Stimulated activated CD4-positive, alpha-beta T cell treated with anti-CD3 and anti-CD28 coated beads, Interleukin-15, amount 100 ng/mL, for 1 hour (primary cell): ENCODE results near the gene ROCK1.
A peak's percentile ranks its signal among the peaks of the same experiment; 100 is the strongest.
"Not testable (repeated sequence)": the region's sequence is repeated elsewhere in the genome, so short reads cannot be mapped to it uniquely, and the experiment has no call there.

Experiments used
- DNase-seq, 2 donors: peaks; one replicate each; pipeline ENCODE4 v3.0.0-alpha.2; 2020; ENCODE audit warnings: low read depth in 1 of 2, low spot score in 1 of 2

Gene ROCK1

DNA sequence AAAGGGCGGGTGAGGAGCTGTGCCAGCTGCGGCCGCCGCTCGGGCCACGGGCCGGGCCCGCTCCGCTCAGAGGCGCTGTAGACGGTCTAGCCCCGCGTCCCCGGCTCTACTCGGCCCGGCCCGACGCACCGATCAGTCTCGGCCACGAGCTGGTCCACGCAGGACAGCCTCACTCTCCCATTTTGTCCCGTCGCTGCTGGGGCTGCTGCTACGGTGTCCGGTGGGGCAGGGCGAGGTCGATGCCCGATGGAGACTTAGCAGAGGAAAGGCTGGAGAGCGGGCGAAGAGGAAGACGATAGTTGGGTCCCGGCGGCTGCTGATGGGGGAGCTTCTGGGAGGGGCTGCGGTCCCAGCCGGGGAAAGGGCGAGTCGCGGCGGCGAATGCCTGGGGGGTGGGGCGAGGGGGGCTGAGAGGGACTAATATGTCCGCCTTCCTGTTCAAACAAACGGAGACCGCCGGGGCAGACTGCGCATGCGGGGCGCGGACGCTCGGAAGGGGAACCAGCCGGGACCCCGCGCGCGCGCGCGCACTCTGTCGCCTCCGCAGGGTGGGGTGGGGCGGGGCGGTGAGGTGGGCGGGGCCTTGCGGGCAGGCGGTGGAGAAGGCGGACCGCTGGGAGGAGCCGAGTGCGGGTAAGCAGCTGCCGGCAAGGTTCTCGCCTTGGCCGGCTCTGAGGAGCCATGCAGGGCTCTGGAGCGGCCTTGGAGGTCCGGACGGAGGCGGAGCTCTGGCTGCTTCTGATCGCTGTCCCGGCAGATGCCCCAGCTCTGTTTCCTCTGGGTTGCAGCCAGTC lies at the start of gene ROCK1:
Gene ROCK1, minus strand, starts transcription at position 468 of the 794 bp plus-strand sequence. CDS start 903 bp downstream, outside the sequence.
- peak; percentile 98 to 99 for DNase-seq

DNA sequence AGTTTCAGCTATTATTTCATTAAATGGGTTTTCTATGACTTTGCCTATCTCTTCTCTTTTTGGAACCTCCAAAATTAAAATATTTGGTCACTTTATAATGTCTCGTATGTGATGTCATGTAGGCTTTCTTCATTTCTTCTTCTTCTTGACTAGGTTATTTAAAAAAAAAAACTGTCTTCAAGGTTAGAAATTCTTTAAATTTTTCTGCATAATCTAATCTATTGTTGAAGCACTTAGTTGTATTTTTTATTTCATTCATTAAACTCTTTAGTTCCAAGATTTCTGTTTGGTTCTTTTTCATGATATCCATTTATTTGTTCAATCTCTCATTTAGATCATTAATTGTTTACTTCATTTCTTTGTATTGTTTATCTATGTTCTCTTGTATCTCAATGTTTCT lies 43.8 kb upstream of the ROCK1 start:
- DNase-seq, result no peak

DNA sequence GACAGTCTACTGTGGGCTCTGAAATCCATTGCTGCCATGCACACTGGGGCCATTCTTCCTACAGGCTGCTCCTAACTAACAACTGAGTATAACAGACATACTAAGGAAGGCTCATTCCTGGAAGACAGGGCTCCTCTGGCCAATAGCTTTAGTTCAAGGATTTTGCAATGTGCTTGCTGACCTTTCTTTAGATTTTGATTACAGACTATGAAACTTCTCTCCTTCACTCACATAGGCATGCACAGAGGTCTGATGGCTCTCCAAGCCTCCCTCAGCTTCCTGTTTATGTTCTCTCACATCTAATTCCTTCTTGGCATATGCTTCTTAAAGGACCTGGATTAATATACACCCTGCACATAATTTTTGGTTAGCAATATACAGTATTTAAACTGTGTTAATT lies 34.4 kb upstream of the ROCK1 start:
- no peak for DNase-seq

- DNase-seq, result no peak
Measured at GRCh38 chr18:21145371-21145770, 33.8 kb upstream of the ROCK1 start.

DNA sequence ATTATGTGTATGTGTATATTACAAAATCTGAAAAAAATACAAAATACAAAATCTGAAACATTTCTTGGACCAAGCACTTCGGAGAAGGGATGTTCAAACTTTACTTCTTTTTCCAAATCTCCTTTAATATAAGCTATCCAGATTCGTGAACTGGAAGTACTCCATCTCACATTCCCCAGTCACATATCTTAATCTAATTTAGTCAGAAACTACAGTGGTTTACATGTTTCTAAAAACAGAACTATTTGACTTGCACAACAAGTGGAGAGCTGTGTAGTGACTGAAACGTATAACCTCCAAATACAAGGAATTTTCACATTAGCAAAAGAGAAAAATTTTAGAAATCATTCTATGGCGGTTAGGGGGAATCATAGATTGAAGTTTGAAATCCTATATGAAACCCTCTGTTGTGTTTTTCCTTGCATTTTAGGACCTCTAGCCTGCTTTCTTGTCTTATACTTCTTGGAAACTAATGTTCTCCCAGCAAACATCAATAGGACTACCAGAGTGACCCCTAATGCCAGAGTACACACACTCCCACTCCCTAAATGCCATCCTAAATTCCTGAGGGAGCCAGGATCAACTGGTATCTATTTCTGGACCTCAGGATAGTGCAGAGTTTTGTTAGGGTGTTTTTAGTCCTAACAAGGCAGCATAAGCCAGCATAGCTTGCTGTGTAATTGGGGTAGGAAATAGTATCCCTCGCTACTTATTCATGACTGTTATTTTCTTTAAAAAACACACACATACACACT lies 30.2 kb upstream of the ROCK1 start:
- DNase-seq, result no peak

DNA sequence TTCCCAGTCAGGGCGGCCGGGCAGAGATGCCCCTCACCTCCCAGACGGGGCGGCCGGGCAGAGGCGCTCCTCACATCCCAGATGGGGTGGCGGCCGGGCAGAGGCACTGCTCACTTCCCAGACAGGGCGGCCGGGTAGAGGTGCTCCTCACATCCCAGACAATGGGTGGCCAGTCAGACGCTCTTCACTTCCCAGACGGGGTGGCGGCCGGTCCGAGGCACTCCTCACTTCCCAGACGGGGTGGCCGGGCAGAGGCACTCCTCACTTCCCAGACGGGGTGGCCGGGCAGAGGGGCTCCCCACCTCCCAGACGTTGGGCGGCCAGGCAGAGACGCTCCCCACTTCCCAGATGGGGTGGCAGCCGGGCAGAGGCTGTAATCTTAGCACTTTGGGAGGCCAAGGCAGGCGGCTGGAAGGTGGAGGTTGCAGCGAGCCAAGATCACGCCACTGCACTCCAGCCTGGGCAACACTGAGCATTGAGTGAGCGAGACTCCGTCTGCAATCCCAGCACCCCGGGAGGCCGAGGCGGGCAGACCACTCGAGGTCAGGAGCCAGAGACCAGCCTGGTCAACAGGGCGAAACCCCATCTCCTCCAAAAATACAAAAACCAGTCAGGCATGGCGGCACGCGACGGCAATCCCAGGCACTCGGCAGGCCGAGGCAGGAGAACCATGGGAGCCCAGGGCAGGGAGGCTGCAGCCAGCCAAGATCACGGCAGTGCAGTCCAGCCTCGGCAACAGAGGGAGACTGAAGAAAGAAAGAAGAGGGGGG lies 26.3 kb upstream of the ROCK1 start:
- not testable (repeated sequence) for DNase-seq

GRCh38 chr18:21134895-21135294 lies 23.3 kb upstream of the ROCK1 start:
- DNase-seq, result no peak

GRCh38 chr18:21132398-21132918 lies 20.8 kb upstream of the ROCK1 start:
- no peak for DNase-seq

DNA sequence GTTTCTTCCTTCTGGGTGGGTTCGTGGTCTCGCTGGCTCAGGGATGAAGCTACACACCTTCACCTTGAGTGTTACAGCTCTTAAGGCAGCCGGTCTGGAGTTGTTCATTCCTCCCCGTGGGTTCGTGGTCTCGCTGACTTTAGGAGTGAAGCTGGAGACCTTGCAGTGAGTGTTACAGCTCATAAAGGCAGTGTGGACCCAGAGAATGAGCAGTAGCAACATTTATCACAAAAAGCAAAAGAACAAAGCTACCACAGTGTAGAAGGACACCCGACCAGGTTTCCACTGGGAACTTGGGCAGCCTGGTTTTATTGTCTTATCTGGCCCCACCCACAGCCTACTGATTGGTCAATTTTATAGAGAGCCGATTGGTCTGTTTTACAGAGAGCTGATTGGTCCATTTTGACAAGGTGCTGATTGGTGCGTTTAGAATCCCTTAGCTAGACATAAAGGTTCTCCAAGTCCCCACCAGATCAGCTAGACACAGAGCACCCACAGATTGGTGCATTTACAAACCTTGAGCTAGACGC lies 20.1 kb upstream of the ROCK1 start:
- DNase-seq, result no peak

DNA sequence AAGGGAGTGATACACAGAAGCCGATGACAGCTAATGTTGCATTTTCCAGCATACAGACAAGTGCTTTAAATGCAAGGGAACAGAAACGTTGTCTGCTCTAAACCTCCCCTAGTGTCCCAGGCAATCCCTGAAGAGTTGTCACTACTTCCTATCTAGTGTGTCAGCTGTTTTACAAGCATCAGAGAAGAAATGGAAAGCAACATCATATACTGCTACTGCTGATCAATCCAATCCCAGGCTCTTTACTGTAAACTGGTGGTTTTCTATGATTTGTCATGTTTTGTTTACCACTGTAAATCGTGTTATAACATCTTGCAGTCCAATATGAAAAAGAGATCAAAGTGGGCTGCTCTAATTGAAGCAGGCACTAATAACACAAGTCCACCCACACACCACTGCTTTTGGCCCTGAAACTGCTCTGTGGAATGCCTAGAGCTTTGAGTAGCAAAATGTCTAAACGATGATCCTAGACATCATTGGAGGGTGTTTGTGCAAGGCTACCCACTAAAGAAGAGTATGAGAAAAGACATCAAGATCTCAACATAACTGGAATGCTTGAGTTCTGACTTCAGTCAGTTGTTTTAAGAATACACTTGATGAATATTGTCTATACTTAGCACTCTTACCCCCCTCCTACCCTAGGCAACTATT lies 18.1 kb upstream of the ROCK1 start:
- DNase-seq, result no peak

GRCh38 chr18:21123290-21123926 lies 11.8 kb upstream of the ROCK1 start:
- DNase-seq, result no peak

- DNase-seq, result no peak
Measured at GRCh38 chr18:21118806-21119205, 7.2 kb upstream of the ROCK1 start.

GRCh38 chr18:21117409-21118131 lies 6.0 kb upstream of the ROCK1 start:
- DNase-seq, result no peak

DNA sequence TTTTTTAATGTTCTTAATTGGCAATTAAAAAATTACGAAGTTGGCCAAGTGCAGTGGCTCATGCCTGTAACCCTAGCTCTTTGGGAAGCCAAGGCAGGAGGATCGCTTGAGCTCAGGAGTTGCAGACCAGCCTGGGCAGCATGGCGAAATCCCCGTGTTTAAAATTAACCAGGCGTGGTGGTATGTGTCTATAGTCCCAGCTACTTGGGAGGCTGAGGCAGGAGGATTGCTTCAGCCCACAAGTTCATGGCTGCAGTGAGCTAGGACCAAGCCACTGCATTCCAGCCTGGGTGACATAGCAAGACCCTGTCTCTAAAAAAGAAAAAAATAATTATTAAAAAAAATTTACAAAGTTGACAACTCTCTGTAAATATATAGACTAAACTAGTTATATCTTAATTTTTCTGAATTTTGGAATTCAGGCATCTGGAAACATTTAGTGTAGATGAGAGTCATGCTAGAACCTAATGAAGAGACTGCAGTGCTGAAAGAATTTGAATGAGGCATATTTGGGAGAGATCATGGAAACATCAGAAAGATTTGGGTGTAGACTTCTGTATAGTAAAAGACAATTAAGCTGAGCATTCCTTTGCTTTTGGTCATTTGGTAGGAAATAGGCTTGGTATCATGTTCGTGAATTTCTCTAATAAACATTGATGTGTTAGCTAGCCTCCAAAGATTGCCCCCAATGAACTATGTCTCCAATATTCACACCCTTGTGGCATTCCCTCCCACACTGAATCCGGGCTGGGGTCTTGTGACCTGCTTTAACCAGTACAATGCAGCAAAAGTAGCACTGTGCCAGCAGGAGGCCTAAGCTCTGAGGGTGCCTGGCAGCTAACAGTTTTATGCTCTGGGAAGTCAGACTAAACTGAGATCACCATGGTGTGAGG lies 4.2 kb upstream of the ROCK1 start:
- DNase-seq, result no peak

DNA sequence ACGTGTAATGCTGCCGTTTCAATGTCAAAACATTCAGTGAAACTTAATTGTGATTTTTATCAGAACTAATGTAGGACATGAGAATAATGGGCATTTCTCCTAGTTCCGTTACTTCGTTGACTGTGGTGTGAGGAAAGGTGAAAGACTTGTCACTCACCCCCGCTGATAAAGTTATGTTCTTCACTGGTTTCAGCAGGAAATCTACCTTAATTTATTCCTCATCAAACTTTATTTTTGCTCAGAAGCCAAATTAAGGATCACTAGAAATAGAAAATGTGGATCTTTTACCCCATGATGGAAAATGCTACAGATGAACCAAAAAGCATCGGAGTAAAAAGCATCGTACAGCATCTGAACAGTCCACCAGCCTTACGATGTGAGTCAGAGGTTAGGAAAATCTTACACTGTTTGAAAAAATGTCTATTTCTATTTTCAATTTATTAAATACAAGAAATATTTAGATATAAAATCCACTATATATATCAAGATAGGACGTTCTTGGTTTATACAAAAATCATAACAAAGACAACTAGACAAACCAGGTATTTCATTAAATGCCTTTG lies 1.0 kb upstream of the ROCK1 start:
- no peak for DNase-seq

GRCh38 chr18:21112140-21112473 lies 494 bp upstream of the ROCK1 start:
- peak in 1 of 2 donors; percentile 32 for DNase-seq

- DNase-seq, result peak; percentile 38 to 44
Measured at GRCh38 chr18:21110713-21111345, 784 bp downstream of the ROCK1 start.
